ENCODE results near the gene SDC4.
A peak's percentile ranks its signal among the peaks of the same experiment; 100 is the strongest.

The SDC4 gene

GRCh38 chr20:45329497-45330319, 18.5 kb downstream of the SDC4 start:
- DNase-seq (ENCODE audit: low read depth) = no peak
- TF ChIP-seq CTCF (IDR thresholded peaks at IDR 0.05; ENCODE audit: low read depth, low read length, missing control alignments) = no peak
- no peak overlapping the region for H3K4me3 ChIP-seq (ENCODE audit: low read depth, low read length)

DNA sequence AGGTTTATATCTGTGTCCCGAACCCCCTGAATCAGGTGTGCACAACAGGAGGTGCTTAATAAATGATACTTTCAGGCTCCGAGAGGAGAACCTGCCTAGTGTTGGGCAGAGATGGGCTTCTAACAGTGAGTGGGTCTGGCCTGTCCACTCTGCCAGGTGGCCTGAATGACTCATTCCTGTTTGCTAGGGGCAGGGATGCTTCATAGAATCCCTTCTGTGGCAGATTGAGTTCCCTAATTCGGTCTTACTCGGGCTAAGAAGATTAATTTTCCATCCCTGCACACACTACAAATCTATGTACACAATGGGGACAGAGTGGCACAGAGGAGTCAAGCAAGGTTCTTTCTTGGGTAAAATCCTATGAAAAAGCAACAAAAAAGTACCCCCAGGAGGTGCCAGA, 19.8 kb downstream of the SDC4 start:
- no peak for TF ChIP-seq CTCF (IDR thresholded peaks at IDR 0.05; ENCODE audit: low read depth, low read length, missing control alignments)
- no peak for DNase-seq (ENCODE audit: low read depth)

GRCh38 chr20:45325371-45325770, 22.9 kb downstream of the SDC4 start:
- no peak for DNase-seq (ENCODE audit: low read depth)
- no peak overlapping the region for H3K4me3 ChIP-seq (ENCODE audit: low read depth, low read length)
- no peak for TF ChIP-seq CTCF (IDR thresholded peaks at IDR 0.05; ENCODE audit: low read depth, low read length, missing control alignments)

More for the DNA sequence above, 19.8 kb downstream of the SDC4 start:
- no peak overlapping the region for H3K4me3 ChIP-seq (ENCODE audit: low read depth, low read length)

- no peak overlapping the region for H3K4me3 ChIP-seq (ENCODE audit: low read depth, low read length)
- TF ChIP-seq CTCF (IDR thresholded peaks at IDR 0.05; ENCODE audit: low read depth, low read length, missing control alignments) = no peak
- DNase-seq (ENCODE audit: low read depth) = no peak
These were observed 24.5 kb downstream of the SDC4 start for GRCh38 chr20:45323731-45324130.

DNA sequence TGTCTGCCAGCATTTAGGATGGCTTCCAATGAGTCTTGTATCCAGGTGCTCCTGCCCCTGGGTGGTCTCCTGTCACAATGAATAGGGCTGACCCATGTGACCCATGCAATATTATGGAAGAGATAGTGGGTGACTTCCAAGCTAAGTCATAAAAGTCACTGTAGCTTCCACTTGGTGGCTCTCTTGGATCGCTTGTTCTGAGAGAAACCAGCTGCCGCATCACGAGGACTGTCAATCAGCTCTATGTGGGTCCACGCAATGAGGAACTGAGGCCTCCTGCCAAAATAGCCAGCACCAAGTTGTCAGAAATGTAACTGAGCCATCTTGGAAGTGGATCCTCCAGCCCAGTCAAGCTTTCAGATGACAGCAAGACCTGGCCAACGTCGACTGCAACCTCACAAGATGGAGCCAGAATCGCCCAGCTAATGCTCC, 25.3 kb downstream of the SDC4 start:
- H3K4me3 ChIP-seq (ENCODE audit: low read depth, low read length) = no peak overlapping the region
- DNase-seq (ENCODE audit: low read depth) = no peak
- peak; percentile 25 for TF ChIP-seq CTCF (IDR thresholded peaks at IDR 0.05; ENCODE audit: low read depth, low read length, missing control alignments)

DNA sequence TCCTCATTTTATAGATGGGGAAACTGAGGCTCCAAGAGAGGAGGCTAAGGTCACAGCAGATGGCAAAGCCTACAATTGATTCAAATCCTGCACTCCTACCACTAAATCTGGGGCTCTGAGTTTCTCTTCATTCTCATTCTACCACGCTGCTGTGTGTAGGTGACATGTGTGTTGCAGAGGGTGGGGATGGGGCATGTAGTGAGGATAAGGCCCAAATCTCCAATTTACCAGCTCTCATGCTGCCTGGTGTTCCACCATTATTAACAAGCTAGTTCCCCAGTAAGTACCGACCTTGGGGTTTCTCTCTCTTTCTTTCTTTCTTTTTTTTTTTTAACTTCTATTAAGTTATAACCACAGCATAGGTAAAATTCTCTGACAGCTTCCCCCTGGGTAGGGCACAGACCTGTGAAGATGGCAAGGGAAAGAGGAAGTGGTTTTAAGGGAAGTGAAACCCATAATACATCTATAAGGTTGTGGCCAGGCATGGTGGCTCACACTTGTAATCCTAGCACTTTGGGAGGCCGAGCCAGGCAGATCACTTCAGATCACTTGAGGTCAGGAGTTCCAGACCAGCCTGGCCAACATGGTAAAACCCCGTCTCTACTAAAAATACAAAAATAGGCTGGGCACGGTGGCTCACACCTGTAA, 27.2 kb downstream of the SDC4 start:
- no peak for TF ChIP-seq CTCF (IDR thresholded peaks at IDR 0.05; ENCODE audit: low read depth, low read length, missing control alignments)
- DNase-seq (ENCODE audit: low read depth) = peak; percentile 56
- no peak overlapping the region for H3K4me3 ChIP-seq (ENCODE audit: low read depth, low read length)

All from GM12864 (cell line).